Activated effector memory CD4-positive, alpha-beta T cell treated with Interleukin-2 at 50 U/mL for 16 hours (primary cell): ENCODE results near the gene TRIM72.
"Not testable (repeated sequence)": the region's sequence is repeated elsewhere in the genome, so short reads cannot be mapped to it uniquely, and the experiment has no call there.

Experiments used
- DNase-seq: peaks from one replicate; pipeline ENCODE4 v3.0.0-alpha.2; 2020

Gene TRIM72

GRCh38 chr16:31213877-31214707 is at the start of gene TRIM72:
Gene TRIM72 (plus strand): TSS chr16:31214119. CDS start chr16:31214739, 620 bp downstream.
- DNase-seq = no peak

GRCh38 chr16:31167315-31167714 is 46.6 kb upstream of the TRIM72 start:
- no peak for DNase-seq

GRCh38 chr16:31168848-31169247 is 45.1 kb upstream of the TRIM72 start:
- no peak for DNase-seq

GRCh38 chr16:31170048-31170447 is 43.9 kb upstream of the TRIM72 start:
- DNase-seq = not testable (repeated sequence)

GRCh38 chr16:31177136-31177535 is 36.8 kb upstream of the TRIM72 start:
- peak; percentile 37 for DNase-seq

GRCh38 chr16:31179219-31179746 is 34.6 kb upstream of the TRIM72 start:
- DNase-seq = no peak

GRCh38 chr16:31179747-31180459 is 34.0 kb upstream of the TRIM72 start, which contains the start of gene FUS:
Gene FUS (plus strand): TSS chr16:31180139. CDS start chr16:31180215, 76 bp downstream.
- peak; percentile 86 for DNase-seq

- DNase-seq = no peak
Measured at GRCh38 chr16:31181102-31181830, 32.7 kb upstream of the TRIM72 start.

GRCh38 chr16:31182391-31182790 is 31.5 kb upstream of the TRIM72 start:
- no peak for DNase-seq

- no peak for DNase-seq
Measured at GRCh38 chr16:31183432-31184428, 30.2 kb upstream of the TRIM72 start.

- no peak for DNase-seq
Measured at GRCh38 chr16:31184888-31185287, 29.0 kb upstream of the TRIM72 start.

GRCh38 chr16:31185339-31185738 is 28.6 kb upstream of the TRIM72 start:
- DNase-seq = no peak

- DNase-seq = no peak
Measured at GRCh38 chr16:31186176-31186575, 27.7 kb upstream of the TRIM72 start.

- DNase-seq = no peak
Measured at GRCh38 chr16:31186930-31187807, 26.8 kb upstream of the TRIM72 start.

GRCh38 chr16:31187808-31188189 is 26.1 kb upstream of the TRIM72 start:
- DNase-seq = no peak

- DNase-seq = no peak
Measured at GRCh38 chr16:31188450-31189411, 25.2 kb upstream of the TRIM72 start.

- DNase-seq = no peak
Measured at GRCh38 chr16:31189412-31189778, 24.5 kb upstream of the TRIM72 start.

- no peak for DNase-seq
Measured at GRCh38 chr16:31190061-31190460, 23.9 kb upstream of the TRIM72 start.

GRCh38 chr16:31190818-31191444 is 23.0 kb upstream of the TRIM72 start:
- no peak for DNase-seq
